Astrocyte (in vitro differentiated cells and primary cell): ENCODE results near the gene MRPL48.

Source experiments
- CTCF ChIP-seq: IDR thresholded peaks from 2 replicates; pipeline ENCODE4 v1.5.1; 2011; ENCODE audit warnings: low read depth, mild to moderate bottlenecking, inconsistent platforms, low read length, moderate library complexity; ENCODE audit not compliant: insufficient read depth
- EZH2 ChIP-seq: IDR thresholded peaks from 2 replicates; pipeline ENCODE4 v1.6.1; 2012; ENCODE audit warnings: mild to moderate bottlenecking, low read length, inconsistent platforms; ENCODE audit not compliant: insufficient read depth

GRCh38 chr11:73912026-73912425 lies 124.4 kb downstream of the MRPL48 start:
- no peak for TF ChIP-seq EZH2
- no peak for TF ChIP-seq CTCF
